ENCODE measurements around the gene CCT7.

CCT7 gene

GRCh38 chr2:73268830-73269685 is 35.0 kb downstream of the CCT7 start:
- no peak for DNase-seq (ENCODE audit: low read depth)
- 0 out of 2 replicates have a peak, but pooled peaks have one; percentile 16 for TF ChIP-seq CTCF (IDR thresholded peaks at IDR 0.05; ENCODE audit: control insufficient read depth, extremely low read depth, insufficient read depth)
- H3K4me3 ChIP-seq (ENCODE audit: low read depth, low read length) = peak overlapping the region; percentile 56

GRCh38 chr2:73269686-73270465 is 35.8 kb downstream of the CCT7 start:
- DNase-seq (ENCODE audit: low read depth) = no peak
- peak overlapping the region; percentile 50 for H3K4me3 ChIP-seq (ENCODE audit: low read depth, low read length)
- no peak for TF ChIP-seq CTCF (IDR thresholded peaks at IDR 0.05; ENCODE audit: control insufficient read depth, extremely low read depth, insufficient read depth)

- no peak overlapping the region for H3K4me3 ChIP-seq (ENCODE audit: low read depth, low read length)
- no peak for DNase-seq (ENCODE audit: low read depth)
- no peak for TF ChIP-seq CTCF (IDR thresholded peaks at IDR 0.05; ENCODE audit: control insufficient read depth, extremely low read depth, insufficient read depth)
These were observed 38.2 kb downstream of the CCT7 start for GRCh38 chr2:73272270-73272669.

DNA sequence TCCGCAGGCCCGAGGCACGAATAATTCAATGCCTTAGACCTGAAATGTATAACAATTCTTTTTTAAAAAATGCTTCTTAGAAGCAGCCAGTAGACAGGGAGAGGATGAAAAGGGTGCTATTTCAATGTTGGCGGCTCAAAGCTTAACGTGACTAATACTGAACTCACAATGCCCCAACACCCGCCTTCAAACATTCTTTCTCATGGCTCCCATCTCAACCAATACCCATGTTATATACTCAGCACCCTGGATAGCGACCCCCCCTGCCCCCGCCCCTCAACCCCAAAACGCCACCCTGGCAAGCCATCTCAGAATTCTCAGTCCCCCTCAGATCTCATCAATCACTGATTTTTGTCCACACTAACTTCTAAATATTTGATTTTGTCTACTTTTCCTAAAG is 45.7 kb downstream of the CCT7 start:
- no peak overlapping the region for H3K4me3 ChIP-seq (ENCODE audit: low read depth, low read length)
- no peak for DNase-seq (ENCODE audit: low read depth)
- no peak for TF ChIP-seq CTCF (IDR thresholded peaks at IDR 0.05; ENCODE audit: control insufficient read depth, extremely low read depth, insufficient read depth)

- TF ChIP-seq CTCF (IDR thresholded peaks at IDR 0.05; ENCODE audit: control insufficient read depth, extremely low read depth, insufficient read depth) = no peak
- no peak for DNase-seq (ENCODE audit: low read depth)
These were observed 47.1 kb downstream of the CCT7 start for GRCh38 chr2:73281244-73281643.

DNA sequence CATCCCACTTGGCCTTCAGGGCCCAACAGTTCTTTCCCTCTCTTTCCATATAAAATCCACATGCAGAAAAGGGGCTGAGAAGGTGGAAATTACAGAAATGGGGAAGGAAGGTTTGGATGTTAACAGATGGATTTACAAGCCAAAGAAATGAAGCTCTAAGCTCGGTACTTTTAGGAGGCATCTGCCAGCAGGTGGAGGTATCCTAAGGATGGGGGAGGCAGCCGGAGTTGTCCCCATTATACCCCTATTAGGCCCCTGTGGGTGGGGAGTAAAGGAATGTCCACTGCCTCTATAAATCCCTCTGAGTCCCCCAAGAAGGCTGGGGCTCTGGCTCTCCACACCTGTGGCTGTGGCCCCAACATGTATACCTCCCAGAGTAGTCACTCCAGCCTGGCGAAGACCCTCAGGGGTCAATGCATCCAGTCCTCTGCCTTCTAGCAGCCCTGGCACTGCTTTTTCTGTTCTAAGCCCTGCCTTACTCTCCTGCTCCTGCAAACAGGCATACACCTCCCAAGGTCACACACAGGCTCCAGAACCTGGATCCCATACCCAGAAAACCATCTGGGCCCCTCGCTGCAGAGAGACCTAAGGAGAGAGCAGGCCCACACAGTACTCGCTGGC is 48.9 kb downstream of the CCT7 start:
- peak overlapping the region; percentile 65 for H3K4me3 ChIP-seq (ENCODE audit: low read depth, low read length)
- DNase-seq (ENCODE audit: low read depth) = no peak

More at GRCh38 chr2:73281244-73281643, 47.1 kb downstream of the CCT7 start:
- no peak overlapping the region for H3K4me3 ChIP-seq (ENCODE audit: low read depth, low read length)

More for the DNA sequence above, 48.9 kb downstream of the CCT7 start:
- no peak for TF ChIP-seq CTCF (IDR thresholded peaks at IDR 0.05; ENCODE audit: control insufficient read depth, extremely low read depth, insufficient read depth)
